GM19372 (cell line): ENCODE data around the gene FAM216B.
"Not testable (repeated sequence)": the region's sequence is repeated elsewhere in the genome, so short reads cannot be mapped to it uniquely, and the experiment has no call there.

Experiments used
- ATAC-seq: cut with Tn5 transposase; IDR thresholded peaks from one replicate; pipeline ENCODE4 v1.9.1; 2021; ENCODE audit warnings: mild to moderate bottlenecking, low read depth, moderate library complexity; ENCODE audit not compliant: unreplicated experiment

The FAM216B gene

GRCh38 chr13:42781352-42781751 is at the start of gene FAM216B:
FAM216B (plus strand) TSS chr13:42781584; CDS start chr13:42784068, 2,484 bp downstream.
- no peak for ATAC-seq

- no peak for ATAC-seq
Observed at GRCh38 chr13:42732073-42732472, 49.3 kb upstream of the FAM216B start.

- no peak for ATAC-seq
Observed at GRCh38 chr13:42733046-42733445, 48.3 kb upstream of the FAM216B start.

GRCh38 chr13:42735010-42735409 is 46.4 kb upstream of the FAM216B start:
- ATAC-seq: no peak

DNA sequence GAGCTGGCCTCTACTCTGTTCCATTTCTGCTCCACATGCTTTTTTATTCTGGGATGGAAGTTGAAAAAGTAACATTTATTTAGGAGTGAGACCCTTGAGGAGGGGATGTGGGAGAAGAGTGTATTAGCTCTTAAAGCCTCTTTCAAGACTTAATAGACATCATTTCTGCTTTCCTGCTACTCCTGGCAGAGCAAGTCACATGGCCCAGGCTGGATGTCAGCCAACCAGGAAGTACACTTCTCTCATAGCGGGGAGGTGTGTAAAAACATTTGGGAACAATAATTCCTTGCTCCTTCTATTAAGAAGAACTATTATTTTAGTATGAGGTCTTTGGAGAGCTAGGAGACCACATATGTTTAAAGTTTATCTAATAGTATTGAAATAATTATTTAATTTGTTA is 40.6 kb upstream of the FAM216B start:
- ATAC-seq: no peak

DNA sequence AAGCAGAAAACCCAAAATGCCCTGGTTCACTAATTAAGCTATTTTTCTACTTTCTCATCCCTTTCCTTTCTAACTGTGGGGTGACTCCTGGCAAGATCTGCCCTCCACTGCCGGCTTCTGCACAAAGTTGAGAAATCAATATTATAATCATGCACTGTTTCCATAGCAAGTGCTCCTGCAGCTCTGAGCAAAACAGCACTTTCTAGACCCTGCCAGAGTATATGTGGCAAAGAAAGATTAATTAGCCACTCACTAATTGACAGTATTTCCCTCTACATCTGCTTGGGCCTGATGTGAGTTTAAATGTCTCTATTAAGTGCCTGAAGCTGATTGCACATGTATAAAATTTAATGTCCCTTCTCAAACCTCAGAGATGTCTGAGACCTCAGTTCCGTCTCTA is 39.5 kb upstream of the FAM216B start:
- no peak for ATAC-seq

GRCh38 chr13:42745655-42746054 is 35.7 kb upstream of the FAM216B start:
- no peak for ATAC-seq

GRCh38 chr13:42746866-42747265 is 34.5 kb upstream of the FAM216B start:
- ATAC-seq: no peak

DNA sequence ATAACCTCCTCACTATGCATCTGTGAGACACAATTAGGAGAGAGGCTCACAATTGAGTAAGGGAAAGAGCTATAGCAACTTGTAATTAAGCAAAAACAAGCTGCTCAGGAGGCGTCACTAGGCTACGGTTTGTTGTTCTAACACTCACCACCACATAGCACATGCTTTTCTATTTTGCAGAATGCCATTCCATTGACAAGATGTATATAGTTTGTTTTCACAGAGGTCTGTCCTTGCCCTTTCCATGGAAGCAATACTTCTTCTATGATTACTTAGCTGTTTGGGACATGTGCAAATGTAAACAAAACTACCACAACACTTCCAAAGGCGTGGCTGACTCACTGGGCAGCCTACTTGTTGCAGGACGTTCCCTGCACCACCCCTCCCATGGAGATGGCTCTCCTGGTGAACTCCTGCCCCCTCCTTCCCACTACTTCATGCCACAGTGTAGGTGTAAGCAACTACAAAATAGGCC is 33.9 kb upstream of the FAM216B start:
- no peak for ATAC-seq

DNA sequence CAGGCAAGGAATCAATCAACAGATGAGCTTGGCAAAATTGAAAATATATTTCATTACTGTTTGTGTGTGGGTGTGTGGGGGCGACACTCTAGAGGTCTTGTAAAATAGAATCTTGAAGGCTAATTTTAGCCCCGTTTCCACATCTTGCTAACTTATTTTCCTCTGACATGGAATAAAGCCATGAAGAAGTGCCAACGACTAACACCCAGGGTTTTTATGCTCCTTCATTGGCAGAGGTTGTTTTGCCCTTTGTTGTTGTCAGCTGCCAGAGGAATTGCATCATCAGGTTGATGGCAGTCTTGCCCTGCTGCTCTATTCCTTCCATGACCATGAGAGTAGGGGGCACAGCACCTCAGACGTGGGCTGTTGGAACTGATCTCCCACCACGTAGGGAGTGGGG is 30.6 kb upstream of the FAM216B start:
- no peak for ATAC-seq

- no peak for ATAC-seq
Observed at GRCh38 chr13:42751693-42752092, 29.7 kb upstream of the FAM216B start.

DNA sequence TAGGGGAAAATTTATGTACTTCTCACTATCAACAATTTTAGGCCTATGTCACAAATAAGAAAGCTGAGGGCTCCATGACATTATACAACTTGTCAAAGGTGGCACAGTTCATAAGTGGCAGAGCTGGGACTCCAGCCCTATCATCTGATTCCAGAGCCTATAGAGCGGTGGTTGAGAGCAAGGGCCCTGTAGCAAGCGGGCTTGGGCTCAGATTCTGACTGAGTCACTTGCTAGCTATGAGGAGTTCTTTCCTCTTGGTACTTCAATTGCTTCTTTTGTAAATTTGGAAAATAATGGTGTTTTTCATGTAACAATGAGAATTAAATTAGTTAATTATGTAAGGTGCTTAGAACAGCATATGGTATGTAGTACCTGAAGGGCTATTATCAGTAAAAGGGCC is 28.7 kb upstream of the FAM216B start:
- ATAC-seq: no peak

GRCh38 chr13:42753697-42754096 is 27.7 kb upstream of the FAM216B start:
- ATAC-seq: no peak

DNA sequence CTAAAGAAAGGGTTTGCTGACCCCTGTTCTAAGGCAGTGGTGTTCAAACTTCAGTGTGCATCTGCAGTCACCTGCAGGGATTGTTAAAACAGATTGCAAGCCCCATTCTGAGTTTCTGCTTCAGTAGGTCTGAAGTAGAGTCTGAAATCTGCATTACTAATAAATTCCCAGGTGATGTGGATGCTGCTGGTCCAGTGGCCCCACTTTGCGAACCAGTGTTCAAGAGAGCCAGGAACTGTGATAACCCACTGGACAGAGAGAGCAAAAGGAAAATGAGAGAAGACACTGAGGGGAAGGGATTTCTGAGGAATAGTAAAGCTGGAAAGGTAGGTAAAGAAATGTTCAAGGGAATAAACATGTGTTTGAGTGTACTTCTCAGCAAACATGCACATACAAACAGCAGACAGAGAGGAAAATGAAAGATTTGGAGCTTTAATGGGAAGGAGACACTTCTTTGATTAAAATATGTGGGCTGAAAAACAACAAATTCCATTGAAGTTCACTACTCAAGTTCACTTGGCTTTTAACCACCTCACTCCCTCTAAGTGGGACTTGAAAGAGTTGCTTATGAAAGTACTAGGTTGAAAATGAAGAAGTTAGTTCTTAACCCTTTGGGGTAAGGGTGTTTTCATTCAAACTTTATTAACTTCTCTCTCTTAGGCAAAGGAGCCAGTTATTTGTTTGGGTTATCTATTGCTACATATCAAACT is 26.4 kb upstream of the FAM216B start:
- no peak for ATAC-seq

GRCh38 chr13:42757678-42758420 is 23.5 kb upstream of the FAM216B start:
- no peak for ATAC-seq

GRCh38 chr13:42758515-42758914 is 22.9 kb upstream of the FAM216B start:
- no peak for ATAC-seq

DNA sequence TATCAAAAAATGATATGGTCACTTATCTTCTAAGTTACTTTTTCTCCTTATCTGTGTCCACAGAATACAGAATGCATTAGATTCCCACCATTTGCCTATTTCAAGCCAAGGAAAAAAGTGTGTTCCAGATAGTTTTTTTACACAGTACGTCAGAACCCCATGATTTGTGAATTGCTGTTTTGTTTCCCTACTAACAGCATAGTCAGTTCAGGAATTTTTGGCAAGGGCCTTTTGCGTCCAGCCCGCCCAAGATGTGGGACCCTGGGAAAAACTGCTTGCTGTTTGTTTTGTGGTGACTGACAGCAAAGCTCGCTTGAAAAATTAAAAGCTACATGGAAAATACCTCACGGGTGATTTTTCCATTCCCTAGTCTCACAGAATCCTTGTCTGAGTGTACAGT is 20.4 kb upstream of the FAM216B start:
- no peak for ATAC-seq

- ATAC-seq: no peak
Observed at GRCh38 chr13:42762251-42762650, 19.1 kb upstream of the FAM216B start.

DNA sequence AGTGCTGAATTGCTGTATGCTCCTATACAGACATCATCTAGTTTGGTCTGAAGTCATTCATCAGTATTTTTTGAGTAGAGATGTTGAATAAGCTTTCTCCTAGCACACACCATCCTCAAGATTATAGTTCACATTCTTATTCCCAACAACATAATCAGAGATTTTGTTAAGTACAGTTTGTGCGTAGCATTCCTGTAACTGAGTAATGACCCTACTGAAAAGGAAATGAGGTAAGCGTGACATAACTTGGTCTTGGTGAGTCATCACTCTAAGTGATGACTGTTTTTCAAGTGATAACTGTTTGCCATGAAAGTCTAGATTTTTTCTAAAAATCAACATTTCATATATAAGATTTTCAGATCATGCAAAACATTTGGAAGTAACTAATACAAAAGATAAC is 18.5 kb upstream of the FAM216B start:
- ATAC-seq: no peak

- ATAC-seq: no peak
Observed at GRCh38 chr13:42766016-42766415, 15.4 kb upstream of the FAM216B start.

- no peak for ATAC-seq
Observed at GRCh38 chr13:42769650-42770049, 11.7 kb upstream of the FAM216B start.

- not testable (repeated sequence) for ATAC-seq
Observed at GRCh38 chr13:42776558-42776957, 4.8 kb upstream of the FAM216B start.
